ENCODE results near the gene FADS3.

Gene FADS3

GRCh38 chr11:61855939-61856680 lies 35.2 kb downstream of the FADS3 start:
- DNase-seq (ENCODE audit: low read depth in 2 of 2) = no peak

GRCh38 chr11:61854966-61855714 lies 36.2 kb downstream of the FADS3 start:
- DNase-seq (ENCODE audit: low read depth in 2 of 2) = no peak

- DNase-seq (ENCODE audit: low read depth in 2 of 2) = no peak
Observed at GRCh38 chr11:61854206-61854895, 37.0 kb downstream of the FADS3 start.

GRCh38 chr11:61853698-61854169 lies 37.6 kb downstream of the FADS3 start:
- DNase-seq (ENCODE audit: low read depth in 2 of 2) = no peak

- no peak for DNase-seq (ENCODE audit: low read depth in 2 of 2)
Observed at GRCh38 chr11:61851900-61852295, 39.4 kb downstream of the FADS3 start.

GRCh38 chr11:61851113-61851899 lies 40.0 kb downstream of the FADS3 start:
- no peak for DNase-seq (ENCODE audit: low read depth in 2 of 2)

- no peak for DNase-seq (ENCODE audit: low read depth in 2 of 2)
Observed at GRCh38 chr11:61850687-61851086, 40.7 kb downstream of the FADS3 start.

- DNase-seq (ENCODE audit: low read depth in 2 of 2) = no peak
Observed at GRCh38 chr11:61848631-61849030, 42.7 kb downstream of the FADS3 start.

- no peak for DNase-seq (ENCODE audit: low read depth in 2 of 2)
Observed at GRCh38 chr11:61847914-61848581, 43.3 kb downstream of the FADS3 start.

GRCh38 chr11:61846362-61847020 lies 44.9 kb downstream of the FADS3 start:
- DNase-seq (ENCODE audit: low read depth in 2 of 2) = no peak

- DNase-seq (ENCODE audit: low read depth in 2 of 2) = no peak
Observed at GRCh38 chr11:61844909-61845565, 46.3 kb downstream of the FADS3 start.

GRCh38 chr11:61842528-61842820 lies 48.9 kb downstream of the FADS3 start:
- no peak for DNase-seq (ENCODE audit: low read depth in 2 of 2)

GRCh38 chr11:61841636-61842527 lies 49.5 kb downstream of the FADS3 start:
- no peak for DNase-seq (ENCODE audit: low read depth in 2 of 2)

GRCh38 chr11:61840371-61840770 lies 51.0 kb downstream of the FADS3 start:
- no peak for DNase-seq (ENCODE audit: low read depth in 2 of 2)

GRCh38 chr11:61839742-61840141 lies 51.6 kb downstream of the FADS3 start:
- no peak for DNase-seq (ENCODE audit: low read depth in 2 of 2)

- DNase-seq (ENCODE audit: low read depth in 2 of 2) = no peak
Observed at GRCh38 chr11:61838921-61839320, 52.4 kb downstream of the FADS3 start.

GRCh38 chr11:61838501-61838900 lies 52.8 kb downstream of the FADS3 start:
- DNase-seq (ENCODE audit: low read depth in 2 of 2) = no peak

GRCh38 chr11:61837411-61838005 lies 53.8 kb downstream of the FADS3 start:
- DNase-seq (ENCODE audit: low read depth in 2 of 2) = no peak

GRCh38 chr11:61836193-61836592 lies 55.2 kb downstream of the FADS3 start:
- DNase-seq (ENCODE audit: low read depth in 2 of 2) = no peak

Measured in stimulated activated CD8-positive, alpha-beta memory T cell treated with anti-CD3 and anti-CD28 coated beads, Interleukin-2, amount 100 ng/mL, for 1 hour (primary cell).